Ectodermal cell (in vitro differentiated cells): ENCODE measurements around the gene STT3B.

ENCODE experiments used
- H3K27ac ChIP-seq: 2 replicates; pipeline ENCODE4 v1.7.0; 2013; ENCODE audit warnings: mild to moderate bottlenecking, low read depth, low read length; ENCODE audit not compliant: insufficient read depth, poor library complexity, severe bottlenecking
- H3K27me3 ChIP-seq: 2 replicates; pipeline ENCODE4 v1.7.0; 2013; ENCODE audit warnings: mild to moderate bottlenecking, low read length; ENCODE audit not compliant: insufficient read depth, control insufficient read depth, poor library complexity, severe bottlenecking
- H3K36me3 ChIP-seq: one replicate; pipeline ENCODE4 v1.7.0; 2013; ENCODE audit warnings: low read length; ENCODE audit not compliant: control insufficient read depth, insufficient read depth
- H3K4me1 ChIP-seq: one replicate; pipeline ENCODE4 v1.7.0; 2013; ENCODE audit warnings: low read length; ENCODE audit not compliant: control insufficient read depth, insufficient read depth
- H3K4me3 ChIP-seq: 2 replicates; pipeline ENCODE4 v1.7.0; 2013; ENCODE audit warnings: low read depth, low read length, control low read depth; ENCODE audit not compliant: insufficient read depth
- H3K9me3 ChIP-seq: 2 replicates; pipeline ENCODE4 v1.7.0; 2013; ENCODE audit warnings: mild to moderate bottlenecking, low read length, moderate library complexity; ENCODE audit not compliant: control insufficient read depth
- WGBS, 2 experiments: methylation state at CpG; one replicate each; pipeline ENCODE4 v1.1.7; 2013; ENCODE audit warnings: missing lambda C conversion rate in 2 of 2; 5-methylcytosine and 5-hydroxymethylcytosine counted together

The STT3B gene

GRCh38 chr3:31680072-31680870 lies 147.5 kb downstream of the STT3B start:
- no peaks in the 10 kb centered on the region for H3K9me3 ChIP-seq
- 76 to 83% methylated on average over 10 of the region's 10 CpGs for WGBS, 2 experiments
- no peak overlapping the region for H3K4me3 ChIP-seq
- no peaks in the 10 kb centered on the region for H3K27me3 ChIP-seq
- peaks cover 19% of the 10 kb centered on the region for H3K4me1 ChIP-seq
- H3K36me3 ChIP-seq: no peaks in the 10 kb centered on the region
- H3K27ac ChIP-seq: no peak overlapping the region
